H9 (cell line): ENCODE measurements around the gene PIK3C2B. TPM values are rescaled to one million over a fixed set of nuclear protein-coding genes. Genes with fewer than 3 reads are reported as not detected.

Source experiments
- DNase-seq: peaks from one replicate; pipeline ENCODE4 v3.0.0-alpha.2; 2017
- H2AFZ ChIP-seq: one replicate; pipeline ENCODE4 v1.6.1; 2013; ENCODE audit warnings: mild to moderate bottlenecking, low read length, control low read depth, moderate library complexity
- H2AK5ac ChIP-seq: 2 replicates; pipeline ENCODE4 v1.6.1; 2013; ENCODE audit warnings: low read length, control low read depth, mixed read lengths; ENCODE audit not compliant: insufficient read length
- H2BK120ac ChIP-seq: one replicate; pipeline ENCODE4 v1.6.1; 2013; ENCODE audit warnings: low read depth, mild to moderate bottlenecking, low read length, control low read depth, inconsistent platforms; ENCODE audit not compliant: poor library complexity, severe bottlenecking
- H2BK12ac ChIP-seq: 2 replicates; pipeline ENCODE4 v1.6.1; 2013; ENCODE audit warnings: low read length, control low read depth, mixed read lengths, low read depth; ENCODE audit not compliant: insufficient read length
- H2BK15ac ChIP-seq: 2 replicates; pipeline ENCODE4 v1.6.1; 2013; ENCODE audit warnings: low read depth, low read length, control low read depth
- H2BK20ac ChIP-seq: one replicate; pipeline ENCODE4 v1.6.1; 2013; ENCODE audit warnings: low read depth, mild to moderate bottlenecking, low read length, control low read depth, inconsistent platforms; ENCODE audit not compliant: poor library complexity, severe bottlenecking
- H2BK5ac ChIP-seq: 2 replicates; pipeline ENCODE4 v1.6.1; 2013; ENCODE audit warnings: low read length, control low read depth, mixed read lengths; ENCODE audit not compliant: insufficient read length
- H3K14ac ChIP-seq: 2 replicates; pipeline ENCODE4 v1.6.1; 2013; ENCODE audit warnings: low read length, control low read depth; ENCODE audit not compliant: insufficient read depth
- H3K18ac ChIP-seq: 2 replicates; pipeline ENCODE4 v1.6.1; 2013; ENCODE audit warnings: low read depth, mild to moderate bottlenecking, mixed read lengths, low read length, control low read depth; ENCODE audit not compliant: insufficient read length
- H3K23ac ChIP-seq: 2 replicates; pipeline ENCODE4 v1.6.1; 2013; ENCODE audit warnings: low read length, control low read depth, mixed read lengths, low read depth; ENCODE audit not compliant: insufficient read length
- H3K23me2 ChIP-seq: 2 replicates; pipeline ENCODE4 v1.6.1; 2013; ENCODE audit warnings: low read depth, mild to moderate bottlenecking, mixed read lengths, low read length, control low read depth; ENCODE audit not compliant: insufficient read length, poor library complexity, severe bottlenecking
- H3K27ac ChIP-seq: 2 replicates; pipeline ENCODE4 v1.5.1; 2013; ENCODE audit warnings: low read length, control low read depth, mixed read lengths, low read depth; ENCODE audit not compliant: insufficient read length
- H3K27me3 ChIP-seq: 2 replicates; pipeline ENCODE4 v1.6.1; 2013; ENCODE audit warnings: low read length, control low read depth, inconsistent platforms; ENCODE audit not compliant: insufficient read depth
- H3K4ac ChIP-seq: 2 replicates; pipeline ENCODE4 v1.6.1; 2013; ENCODE audit warnings: low read depth, mild to moderate bottlenecking, control low read depth, inconsistent platforms, low read length, moderate library complexity
- H3K4me1 ChIP-seq: 2 replicates; pipeline ENCODE4 v1.6.1; 2013; ENCODE audit warnings: low read length, control low read depth, inconsistent platforms; ENCODE audit not compliant: insufficient read depth
- H3K4me2 ChIP-seq: 2 replicates; pipeline ENCODE4 v1.6.1; 2013; ENCODE audit warnings: low read length, control low read depth, mixed read lengths; ENCODE audit not compliant: insufficient read length, insufficient read depth
- H3K56ac ChIP-seq: 2 replicates; pipeline ENCODE4 v1.6.1; 2013; ENCODE audit warnings: low read depth, mild to moderate bottlenecking, mixed read lengths, low read length, control low read depth; ENCODE audit not compliant: insufficient read length
- H3K79me1 ChIP-seq: 2 replicates; pipeline ENCODE4 v1.6.1; 2013; ENCODE audit warnings: low read depth, mild to moderate bottlenecking, moderate library complexity, low read length, control low read depth, inconsistent platforms; ENCODE audit not compliant: insufficient read depth, poor library complexity, severe bottlenecking
- H3K79me2 ChIP-seq: 2 replicates; pipeline ENCODE4 v1.6.1; 2013; ENCODE audit warnings: low read length, control low read depth, inconsistent platforms; ENCODE audit not compliant: insufficient read depth
- H3K9ac ChIP-seq: 2 replicates; pipeline ENCODE4 v1.6.1; 2013; ENCODE audit warnings: low read length, control low read depth, mixed read lengths; ENCODE audit not compliant: insufficient read length; ENCODE audit errors: extremely low read depth
- H3K9me3 ChIP-seq: one replicate; pipeline ENCODE4 v1.6.1; 2013; ENCODE audit warnings: low read depth, low read length, inconsistent platforms; ENCODE audit not compliant: control insufficient read depth
- H3T11ph ChIP-seq: one replicate; pipeline ENCODE4 v1.6.1; 2013; ENCODE audit warnings: mild to moderate bottlenecking, low read length, control low read depth, inconsistent platforms
- H4K20me1 ChIP-seq: one replicate; pipeline ENCODE4 v1.6.1; 2013; ENCODE audit not compliant: control insufficient read depth, insufficient read length, insufficient read depth
- H4K5ac ChIP-seq: 2 replicates; pipeline ENCODE4 v1.6.1; 2013; ENCODE audit warnings: low read depth, mild to moderate bottlenecking, mixed read lengths, low read length, control low read depth; ENCODE audit not compliant: insufficient read length
- H4K8ac ChIP-seq: replicated peaks from 2 replicates; pipeline ENCODE4 v1.6.1; 2013; ENCODE audit warnings: low read length, control low read depth, mixed read lengths, low read depth; ENCODE audit not compliant: insufficient read length
- H4K91ac ChIP-seq: 2 replicates; pipeline ENCODE4 v1.6.1; 2013; ENCODE audit warnings: low read depth, mild to moderate bottlenecking, moderate library complexity, mixed read lengths, low read length, control low read depth; ENCODE audit not compliant: insufficient read length
- H3K27ac Mint-ChIP-seq, 3 experiments: 2 replicates in 2 of 3; 3 replicates in 1 of 3; pipeline ENCODE4 v1.8.0; 2020 to 2021; ENCODE audit warnings: mixed read lengths in 3 of 3, mild to moderate bottlenecking in 1 of 3, moderate library complexity in 1 of 3
- H3K27me3 Mint-ChIP-seq: 2 replicates; pipeline ENCODE4 v1.8.0; 2021; ENCODE audit warnings: low read depth, mild to moderate bottlenecking, moderate library complexity, mixed read lengths
- H3K36me3 Mint-ChIP-seq, 3 experiments: 2 replicates in 2 of 3; 3 replicates in 1 of 3; pipeline ENCODE4 v1.8.0; 2020 to 2021; ENCODE audit warnings: low read depth in 3 of 3, mixed read lengths in 3 of 3; ENCODE audit not compliant: insufficient read depth in 1 of 3
- H3K4me1 Mint-ChIP-seq, 2 experiments: 2 replicates each; pipeline ENCODE4 v1.8.0; 2020; ENCODE audit warnings: mixed read lengths in 2 of 2
- H3K4me3 Mint-ChIP-seq, 2 experiments: 2 replicates in 1 of 2; 3 replicates in 1 of 2; pipeline ENCODE4 v1.8.0; 2020 to 2021; ENCODE audit warnings: mild to moderate bottlenecking in 2 of 2, mixed read lengths in 2 of 2, moderate library complexity in 1 of 2
- H3K9me3 Mint-ChIP-seq, 2 experiments: 2 replicates in 1 of 2; 3 replicates in 1 of 2; pipeline ENCODE4 v1.8.0; 2020; ENCODE audit warnings: mild to moderate bottlenecking in 2 of 2, mixed read lengths in 2 of 2, moderate library complexity in 1 of 2
- WGBS: extraction: QIAGEN DNeasy Blood & Tissue Kit; methylation state at CpG from one replicate; pipeline ENCODE4 v1.1.7; 2013; ENCODE audit warnings: missing lambda C conversion rate, low lambda C conversion rate, mixed read lengths; ENCODE audit not compliant: insufficient read length; ENCODE audit errors: extremely low coverage; 5-methylcytosine and 5-hydroxymethylcytosine counted together
- total RNA-seq: library from RNA; stranded (reverse); gene quantifications from 2 replicates; pipeline ENCODE4 v1.2.1, GENCODE V29; 2021
- TF ChIP-seq, protein P1 (sequence below): fragments of 200-600 bp; sonication (generic); conservative IDR thresholded peaks from 3 replicates; pipeline ENCODE4 v1.8.0; 2021; ENCODE audit warnings: antibody characterized with exemption, mild to moderate bottlenecking

Gene PIK3C2B
- total RNA-seq, 1 experiment from 2014 or later: 13.1 TPM

DNA sequence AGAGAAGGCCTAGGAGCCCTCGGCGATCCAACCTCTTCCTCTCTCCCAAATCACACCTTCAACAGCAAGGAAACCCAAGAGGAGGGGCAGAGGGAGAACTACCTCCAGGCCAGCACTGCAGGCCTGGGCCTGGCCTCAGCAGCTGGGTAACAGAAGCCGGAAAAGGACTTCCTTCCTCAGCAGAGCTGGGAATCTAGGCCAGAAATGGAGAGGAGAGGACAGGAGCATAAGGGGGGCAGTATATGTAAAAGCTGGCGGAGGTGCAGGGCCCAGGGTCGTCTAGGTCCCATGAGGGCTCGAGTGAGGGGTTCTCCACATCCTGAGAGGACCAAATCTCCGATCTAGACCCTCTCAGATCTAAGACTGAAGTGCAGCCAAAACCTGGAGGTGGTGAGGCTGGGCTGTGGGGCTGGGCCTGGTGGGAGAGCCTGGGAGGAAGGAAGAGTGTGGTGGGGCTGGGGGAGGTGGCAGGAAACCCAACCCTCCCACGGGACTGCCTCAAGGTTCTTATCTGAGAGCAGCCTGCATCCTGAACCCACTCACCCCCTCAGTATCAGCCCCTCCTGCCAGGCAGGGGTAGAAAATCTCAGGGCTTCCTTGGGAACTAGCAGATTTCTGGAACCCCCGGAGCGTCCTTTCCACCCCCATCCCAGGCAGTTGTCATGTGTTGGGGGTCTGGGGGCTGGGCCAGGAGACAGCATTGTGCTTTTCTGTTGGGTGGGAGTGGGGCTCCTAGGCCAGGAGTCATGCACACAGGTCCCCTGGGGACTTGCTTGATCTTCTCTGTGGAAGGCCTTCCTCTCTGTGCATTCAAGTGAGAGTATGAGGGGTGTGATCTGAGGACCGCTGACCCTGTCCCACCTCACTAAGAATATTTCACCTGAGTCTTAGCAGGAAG, 33.0 kb downstream of the PIK3C2B start:
- Histone ChIP-seq H3K4me1 (no peaks in the 10 kb centered on the region), H3K79me2 (no peaks in the 10 kb centered on the region), H2BK12ac (no peak overlapping the region), H3K56ac (no peak overlapping the region), H2AK5ac (no peak overlapping the region), H3K9ac (no peak overlapping the region), H3K79me1 (no peaks in the 10 kb centered on the region), H3K9me3 (no peaks in the 10 kb centered on the region), H2BK20ac (no peak overlapping the region), H3K23ac (no peak overlapping the region), H3K4me2 (no peak overlapping the region), H3T11ph (no peak overlapping the region), H2AFZ (no peak overlapping the region), H2BK120ac (no peak overlapping the region), H3K14ac (no peak overlapping the region), H3K27ac (no peak overlapping the region), H4K20me1 (no peaks in the 10 kb centered on the region), H3K4ac (no peak overlapping the region), H2BK15ac (no peak overlapping the region), H2BK5ac (no peak overlapping the region), H4K91ac (no peak overlapping the region), H4K5ac (no peak overlapping the region), H4K8ac (no peak overlapping the region), H3K23me2 (no peaks in the 10 kb centered on the region), H3K18ac (no peak overlapping the region), H3K27me3 (no peaks in the 10 kb centered on the region)
- Mint-ChIP-seq H3K4me3 (no peak overlapping the region), H3K9me3 (no peaks in the 10 kb centered on the region), H3K4me1 (peaks cover 22 to 27% of the 10 kb centered on the region in 2 experiments), H3K27me3 (no peaks in the 10 kb centered on the region), H3K36me3 (peaks cover 14 to 39% (median 30%) of the 10 kb centered on the region in 3 experiments), H3K27ac (peak overlapping the region in 1 of 3 experiments; percentile 79; a peak in 2 of 7 replicates)
- no CpG with 5 or more reads among the region's 11 CpGs for WGBS
- TF ChIP-seq, protein P1, sequence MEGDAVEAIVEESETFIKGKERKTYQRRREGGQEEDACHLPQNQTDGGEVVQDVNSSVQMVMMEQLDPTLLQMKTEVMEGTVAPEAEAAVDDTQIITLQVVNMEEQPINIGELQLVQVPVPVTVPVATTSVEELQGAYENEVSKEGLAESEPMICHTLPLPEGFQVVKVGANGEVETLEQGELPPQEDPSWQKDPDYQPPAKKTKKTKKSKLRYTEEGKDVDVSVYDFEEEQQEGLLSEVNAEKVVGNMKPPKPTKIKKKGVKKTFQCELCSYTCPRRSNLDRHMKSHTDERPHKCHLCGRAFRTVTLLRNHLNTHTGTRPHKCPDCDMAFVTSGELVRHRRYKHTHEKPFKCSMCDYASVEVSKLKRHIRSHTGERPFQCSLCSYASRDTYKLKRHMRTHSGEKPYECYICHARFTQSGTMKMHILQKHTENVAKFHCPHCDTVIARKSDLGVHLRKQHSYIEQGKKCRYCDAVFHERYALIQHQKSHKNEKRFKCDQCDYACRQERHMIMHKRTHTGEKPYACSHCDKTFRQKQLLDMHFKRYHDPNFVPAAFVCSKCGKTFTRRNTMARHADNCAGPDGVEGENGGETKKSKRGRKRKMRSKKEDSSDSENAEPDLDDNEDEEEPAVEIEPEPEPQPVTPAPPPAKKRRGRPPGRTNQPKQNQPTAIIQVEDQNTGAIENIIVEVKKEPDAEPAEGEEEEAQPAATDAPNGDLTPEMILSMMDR: no peak
- no peak for DNase-seq
